Fibroblast of skin of scalp (primary cell): ENCODE measurements around the gene CLK3.
"Not testable (repeated sequence)": the region's sequence is repeated elsewhere in the genome, so short reads cannot be mapped to it uniquely, and the experiment has no call there.

ENCODE experiments used
- DNase-seq: peaks from one replicate; pipeline ENCODE4 v3.0.0-alpha.2; 2013

CLK3 gene

GRCh38 chr15:74646480-74646879 lies 30.8 kb downstream of the CLK3 start:
- no peak for DNase-seq

- no peak for DNase-seq
Observed at GRCh38 chr15:74648051-74648842, 32.6 kb downstream of the CLK3 start.

- no peak for DNase-seq
Observed at GRCh38 chr15:74651242-74651741, 35.7 kb downstream of the CLK3 start.

DNA sequence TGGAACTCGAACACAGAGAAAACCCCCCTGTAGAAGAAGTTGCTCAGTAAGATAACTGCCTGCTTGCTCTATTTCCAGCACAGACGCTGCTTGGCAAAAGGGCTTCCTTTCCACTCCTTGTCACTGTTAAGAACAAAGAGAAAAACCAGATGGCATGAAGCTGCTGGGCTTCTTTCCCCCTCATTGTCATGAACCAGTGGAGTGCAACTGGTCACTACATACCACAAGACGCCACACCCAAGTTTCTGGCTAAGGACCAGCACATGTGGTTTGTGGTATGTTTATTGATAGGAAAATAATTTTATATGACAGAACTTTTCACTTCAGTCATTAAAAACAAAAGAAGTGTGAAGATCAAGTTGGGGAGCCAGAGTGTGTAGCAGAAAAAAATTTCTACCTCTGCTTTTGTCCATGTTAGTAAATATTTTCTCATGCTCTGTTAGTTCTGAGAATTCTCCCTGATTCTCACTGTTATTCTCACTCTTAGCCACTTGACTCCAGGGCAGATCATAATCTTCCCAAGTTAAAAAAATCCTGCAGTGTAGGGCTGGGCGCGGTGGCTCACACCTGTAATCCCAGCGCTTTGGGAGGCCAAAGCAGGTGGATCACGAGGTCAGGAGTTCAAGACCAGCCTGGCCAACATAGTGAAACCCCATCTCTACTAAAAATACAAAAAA lies 37.9 kb downstream of the CLK3 start:
- DNase-seq: peak; percentile 82

GRCh38 chr15:74655424-74655823 lies 39.8 kb downstream of the CLK3 start:
- DNase-seq: peak; percentile 68

- no peak for DNase-seq
Observed at GRCh38 chr15:74656935-74657535, 41.4 kb downstream of the CLK3 start.

DNA sequence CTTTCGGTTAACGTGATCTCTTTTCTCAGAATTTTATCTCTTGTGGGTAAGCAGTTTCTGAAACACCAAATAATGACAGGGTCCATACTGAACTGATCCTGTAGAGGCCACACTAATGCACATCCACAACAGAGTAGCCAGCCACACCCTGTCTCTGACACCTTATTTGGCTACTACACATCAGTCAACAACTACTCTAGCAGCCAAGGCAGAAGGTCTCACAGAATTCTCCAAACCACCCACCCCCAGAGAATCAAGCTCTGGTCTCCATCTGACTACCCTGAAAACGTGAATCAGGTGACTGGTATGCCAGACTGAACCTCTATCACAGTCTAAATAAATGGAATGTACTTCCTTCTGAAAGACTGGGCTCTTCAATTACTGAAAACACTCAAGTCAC lies 42.2 kb downstream of the CLK3 start:
- peak; percentile 59 for DNase-seq

- DNase-seq: not testable (repeated sequence)
Observed at GRCh38 chr15:74661280-74661679, 45.6 kb downstream of the CLK3 start.

- DNase-seq: no peak
Observed at GRCh38 chr15:74662064-74662860, 46.6 kb downstream of the CLK3 start.

GRCh38 chr15:74663303-74664027 lies 47.8 kb downstream of the CLK3 start:
- DNase-seq: no peak

DNA sequence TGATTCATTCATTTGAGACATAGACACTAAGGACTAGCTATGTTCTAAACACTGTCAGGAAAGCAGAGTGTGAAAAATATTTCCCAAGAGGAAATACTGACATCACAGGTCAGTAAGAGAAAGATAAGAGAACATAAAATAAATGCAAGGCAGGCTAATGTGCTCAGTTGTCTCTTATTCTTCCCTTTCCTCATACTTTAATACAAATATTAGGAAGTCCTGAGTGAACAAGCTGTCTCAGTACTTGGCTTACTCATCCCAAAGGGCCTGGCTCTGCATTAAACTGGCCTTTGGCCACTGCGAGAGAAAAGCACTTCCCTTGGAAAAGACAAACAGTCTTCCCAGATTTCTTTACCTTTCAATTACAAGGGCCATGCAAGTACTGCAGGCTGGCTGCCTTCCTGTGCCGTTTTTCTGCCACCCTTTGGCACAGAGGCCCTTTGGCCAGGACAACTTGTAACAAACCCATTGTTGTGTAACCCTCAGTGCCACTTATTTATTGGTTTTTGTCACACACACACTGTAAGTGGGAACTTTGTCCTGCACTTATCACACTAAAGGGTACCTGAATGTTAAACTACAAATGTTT lies 48.5 kb downstream of the CLK3 start:
- DNase-seq: no peak

- DNase-seq: no peak
Observed at GRCh38 chr15:74664670-74665069, 49.0 kb downstream of the CLK3 start.

- DNase-seq: no peak
Observed at GRCh38 chr15:74667975-74668374, 52.3 kb downstream of the CLK3 start.

GRCh38 chr15:74669627-74670026 lies 54.0 kb downstream of the CLK3 start:
- DNase-seq: no peak

- no peak for DNase-seq
Observed at GRCh38 chr15:74674161-74674560, 58.5 kb downstream of the CLK3 start.

- DNase-seq: no peak
Observed at GRCh38 chr15:74676801-74677200, 61.2 kb downstream of the CLK3 start.
